Heart right ventricle (tissue), 16 donors: ENCODE measurements around the gene CD38. TPM values are rescaled to one million over a fixed set of nuclear protein-coding genes. Genes with fewer than 3 reads are reported as not detected.
A peak's percentile ranks its signal among the peaks of the same experiment; 100 is the strongest.

Source experiments
- ATAC-seq, 8 donors: fragments of 200-7000 bp; cut with Tn5 transposase; one replicate each; pipeline ENCODE4 v1.9.1; 2020; ENCODE audit warnings: mild to moderate bottlenecking in 8 of 8, moderate library complexity in 8 of 8, moderate number of reproducible peaks in 1 of 8
- DNase-seq, 2 donors: peaks; one replicate each; pipeline ENCODE4 v3.0.0-alpha.2; 2020
- H3K27ac ChIP-seq, 10 donors: fragments of 200-600 bp; sonication (generic) in 2 of 10; one replicate each; pipeline versions ENCODE4 v1.5.0 to v1.8.0; 2020 to 2022; ENCODE audit warnings: mild to moderate bottlenecking in 3 of 10
- H3K27me3 ChIP-seq, 7 donors: fragments of 200-600 bp; one replicate each; pipeline ENCODE4 v1.8.0; 2021 to 2022; ENCODE audit warnings: mild to moderate bottlenecking in 2 of 7
- H3K36me3 ChIP-seq, 9 donors: fragments of 200-600 bp; sonication (generic) in 1 of 9; one replicate each; pipeline versions ENCODE4 v1.5.0 to v1.8.0; 2020 to 2022; ENCODE audit warnings: mild to moderate bottlenecking in 2 of 9
- H3K4me1 ChIP-seq, 9 donors: fragments of 200-600 bp; sonication (generic) in 1 of 9; one replicate each; pipeline versions ENCODE4 v1.5.0 to v1.8.0; 2020 to 2022; ENCODE audit warnings: mild to moderate bottlenecking in 4 of 9
- H3K4me3 ChIP-seq, 10 donors: fragments of 200-600 bp; sonication (generic) in 2 of 10; one replicate each; pipeline versions ENCODE4 v1.5.0 to v1.8.0; 2020 to 2022; ENCODE audit warnings: mild to moderate bottlenecking in 7 of 10, moderate library complexity in 2 of 10
- H3K9me3 ChIP-seq, 11 donors: fragments of 200-600 bp in 10 of 11; sonication (generic) in 2 of 11; one replicate each; pipeline versions ENCODE4 v1.5.0 to v1.8.0; 2013 to 2022; ENCODE audit warnings: mild to moderate bottlenecking in 2 of 11, control low read depth in 1 of 11, moderate library complexity in 1 of 11
- WGBS, 2 donors: extraction: QIAGEN DNeasy Blood & Tissue Kit; methylation state at CpG; one replicate each; pipeline ENCODE4 v1.1.7; 2013; ENCODE audit warnings: inconsistent platforms in 1 of 2; 5-methylcytosine and 5-hydroxymethylcytosine counted together
- intact Hi-C, 10 donors: fragments of 100-400 bp; cut with DNase I; formaldehyde crosslinking; loops; one replicate each; pipeline versions ENCODE4 v1.11.1 to v1.14.2; 2022
- polyA plus RNA-seq, 2 donors: library from polyadenylated mRNA; stranded (reverse); fragments of 200-250 nt; gene quantifications; one replicate each; pipeline ENCODE4 v1.2.3, GENCODE V29; 2013
- total RNA-seq, 10 donors: library from RNA; stranded (reverse); fragmentation: NEBNext Ultra II Directional in 3 of 10; extraction: Animal tissue kit (Norgen Biotek cat#: 25700) in 3 of 10; gene quantifications; one replicate each; pipeline versions ENCODE4 v1.2.1 to v1.2.4, GENCODE V29; 2021 to 2023
- TF ChIP-seq, protein P1 (sequence below), 9 donors: fragments of 200-600 bp; sonication (generic) in 2 of 9; IDR thresholded peaks; one replicate each; pipeline versions ENCODE4 v1.5.0 to v1.8.0; 2021 to 2022; ENCODE audit warnings: antibody characterized with exemption in 9 of 9, mild to moderate bottlenecking in 5 of 9, moderate library complexity in 1 of 9
- donor health status: Arrhythmogenic right ventricular cardiomyopathy.
- donor health status: ischemic (EF 13 %, LVEDD 7.1; RV severe dilation, severe dysfunction).
- donor health status: healthy with polysubstance abuse.
- donor health status: DM: no; HTN: yes; CAD: no.
- donor health status: DM: no; HTN: no; CAD: no.
- donor health status: ischemic (EF 25% LVEDD 6.9; RV normal size, moderate dysfunction).
- donor health status: ischemic (EF 25% LVEDD 5.7; RV mildly dilated, moderate dysfunction).
- donor health status: healthy.
- donor health status: DM: yes; HTN: yes; CAD: no.
- donor health status: Ischemic cardiomyopathy.
- donor health status: ischemic (EF 35%, LVEDD 5.7; RV mildly dilated, moderate dysfunction).
- donor health status: nonischemic (EF 11% LVEDD 7.7; RV severe dilation, severe dysfunction).
- donor health status: DM: yes; HTN: yes; CAD: no.
- donor health status: PGD.
- donor health status: ischemic (EF 29% LVEDD 5.4; RV normal size, mild dysfunction).
- donor health status: nonischemic (EF 23%, LVEDD 6.1; RV moderate dilation, normal function).

The CD38 gene
- total and polyA plus RNA-seq, 12 donors, result 0.68 to 11.3 (median 3.2) TPM

- intact Hi-C loops, result loop anchor here in 7 of 10 donors (5.0 to 10.0 kb wide), 7 partner anchors 73 to 456 kb away; no protein-coding TSS in a partner anchor
- ATAC-seq (peak in 4 of 8 donors; percentile 22 to 53 (median 44)), DNase-seq (no peak)
- no peaks in the 10 kb centered on the region for H3K9me3 ChIP-seq
- no peaks in the 10 kb centered on the region for H3K27me3 ChIP-seq
- TF ChIP-seq, protein P1, sequence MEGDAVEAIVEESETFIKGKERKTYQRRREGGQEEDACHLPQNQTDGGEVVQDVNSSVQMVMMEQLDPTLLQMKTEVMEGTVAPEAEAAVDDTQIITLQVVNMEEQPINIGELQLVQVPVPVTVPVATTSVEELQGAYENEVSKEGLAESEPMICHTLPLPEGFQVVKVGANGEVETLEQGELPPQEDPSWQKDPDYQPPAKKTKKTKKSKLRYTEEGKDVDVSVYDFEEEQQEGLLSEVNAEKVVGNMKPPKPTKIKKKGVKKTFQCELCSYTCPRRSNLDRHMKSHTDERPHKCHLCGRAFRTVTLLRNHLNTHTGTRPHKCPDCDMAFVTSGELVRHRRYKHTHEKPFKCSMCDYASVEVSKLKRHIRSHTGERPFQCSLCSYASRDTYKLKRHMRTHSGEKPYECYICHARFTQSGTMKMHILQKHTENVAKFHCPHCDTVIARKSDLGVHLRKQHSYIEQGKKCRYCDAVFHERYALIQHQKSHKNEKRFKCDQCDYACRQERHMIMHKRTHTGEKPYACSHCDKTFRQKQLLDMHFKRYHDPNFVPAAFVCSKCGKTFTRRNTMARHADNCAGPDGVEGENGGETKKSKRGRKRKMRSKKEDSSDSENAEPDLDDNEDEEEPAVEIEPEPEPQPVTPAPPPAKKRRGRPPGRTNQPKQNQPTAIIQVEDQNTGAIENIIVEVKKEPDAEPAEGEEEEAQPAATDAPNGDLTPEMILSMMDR (IDR thresholded peaks at IDR 0.05), result no peak
- H3K36me3 ChIP-seq, result no peaks in the 10 kb centered on the region
- H3K4me1 ChIP-seq, result peaks cover 0 to 29% (median 3%) of the 10 kb centered on the region in 9 donors
- WGBS, 2 donors, result 49 to 72% methylated on average over 5 of the region's 5 CpGs
- H3K4me3 ChIP-seq, result peak overlapping the region in 7 of 10 donors; percentile 15 to 32 (median 22)
- peak overlapping the region in 4 of 10 donors; percentile 22 to 75 (median 44) for H3K27ac ChIP-seq
Measured at GRCh38 chr4:15809058-15809457, 30.9 kb downstream of the CD38 start.

DNA sequence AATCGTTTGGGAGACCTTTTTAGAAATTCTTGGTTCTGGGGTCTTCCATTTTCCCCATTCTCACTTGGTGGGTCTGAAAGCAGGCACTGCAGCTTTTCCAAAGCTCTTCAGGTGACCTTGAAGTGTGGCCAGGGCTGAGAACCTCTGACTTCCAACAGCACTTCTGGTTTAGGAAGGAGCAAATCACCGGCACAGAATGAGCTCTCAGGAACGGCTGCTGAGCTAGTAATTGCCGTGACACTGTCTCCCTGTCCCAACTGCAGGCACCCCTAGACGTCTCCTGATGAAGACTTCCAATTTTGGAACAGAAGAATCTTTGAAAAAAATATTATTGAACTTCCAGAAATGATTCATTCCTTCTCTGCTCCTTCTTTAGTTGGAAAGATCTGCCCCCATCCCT is 31.3 kb downstream of the CD38 start:
- Histone ChIP-seq H3K27me3 (no peaks in the 10 kb centered on the region), H3K9me3 (no peaks in the 10 kb centered on the region), H3K4me3 (peak overlapping the region in 7 of 10 donors; percentile 15 to 32 (median 22)), H3K27ac (peak overlapping the region in 4 of 10 donors; percentile 22 to 75 (median 44)), H3K4me1 (peaks cover 0 to 29% (median 3%) of the 10 kb centered on the region in 9 donors), H3K36me3 (no peaks in the 10 kb centered on the region)
- DNase-seq (no peak), ATAC-seq (peak in 2 of 8 donors; percentile 27 to 39)
- intact Hi-C loops, result loop anchor here in 7 of 10 donors (5.0 to 10.0 kb wide), 7 partner anchors 73 to 455 kb away; no protein-coding TSS in a partner anchor
- TF ChIP-seq, protein P1 (IDR thresholded peaks at IDR 0.05), result no peak
- WGBS, 2 donors, result 36 to 58% methylated on average over 5 of the region's 5 CpGs

DNA sequence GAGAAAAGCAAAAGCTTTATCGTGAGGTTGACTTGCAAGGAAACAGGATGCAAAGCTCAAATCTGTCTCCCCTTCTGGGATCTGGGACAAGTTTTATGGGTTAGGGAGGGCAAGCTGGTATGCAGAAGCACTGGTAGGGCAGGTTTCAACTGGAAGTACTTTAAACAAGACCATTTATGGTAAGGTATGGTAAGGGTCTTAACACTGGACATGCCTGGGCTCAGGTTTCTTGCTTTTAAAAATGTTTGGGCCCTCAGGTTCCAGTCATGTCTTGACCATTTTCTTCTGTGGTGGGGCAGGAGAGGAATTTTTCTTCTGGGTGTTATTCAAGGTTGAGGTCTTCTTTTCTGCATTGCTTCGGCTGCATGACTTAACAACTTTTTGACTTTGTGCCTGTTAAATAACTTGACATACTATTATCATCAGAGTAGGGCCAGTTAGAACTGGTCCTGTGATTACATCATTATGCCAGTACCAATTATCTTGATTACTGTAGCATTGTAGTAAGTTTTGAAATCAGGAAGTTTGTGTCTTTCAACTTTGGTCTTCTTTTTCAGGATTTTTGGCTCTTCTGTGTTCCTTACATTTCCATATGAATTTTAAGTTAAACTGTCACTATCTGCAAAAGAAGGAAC is 33.7 kb downstream of the CD38 start:
- no peak for DNase-seq
- Histone ChIP-seq H3K27me3 (no peaks in the 10 kb centered on the region), H3K27ac (no peak overlapping the region), H3K4me1 (peaks cover 0 to 23% (median 3%) of the 10 kb centered on the region in 9 donors), H3K9me3 (no peaks in the 10 kb centered on the region), H3K4me3 (no peak overlapping the region), H3K36me3 (peaks cover 0 to 2% (median 0%) of the 10 kb centered on the region in 9 donors)
- WGBS, 2 donors, result 73% methylated on average over 2 of the region's 2 CpGs
- intact Hi-C loops, result no loop called here
- TF ChIP-seq, protein P1 (IDR thresholded peaks at IDR 0.05), result no peak
- ATAC-seq, result no peak

- ATAC-seq, result no peak
- no peak overlapping the region for H3K4me3 ChIP-seq
- peaks cover 0 to 16% (median 0%) of the 10 kb centered on the region in 11 donors for H3K9me3 ChIP-seq
- WGBS, 2 donors, result 85 to 88% methylated on average over 3 of the region's 3 CpGs
- H3K36me3 ChIP-seq, result peaks cover 0 to 15% (median 0%) of the 10 kb centered on the region in 9 donors
- no peaks in the 10 kb centered on the region for H3K27me3 ChIP-seq
- H3K27ac ChIP-seq, result peak overlapping the region in 2 of 10 donors; percentile 31
- TF ChIP-seq, protein P1 (IDR thresholded peaks at IDR 0.05), result no peak
- peaks cover 0 to 3% (median 0%) of the 10 kb centered on the region in 9 donors for H3K4me1 ChIP-seq
- intact Hi-C loops, result no loop called here
- DNase-seq, result no peak
Measured at GRCh38 chr4:15832523-15833451, 54.7 kb downstream of the CD38 start.
